Gastroesophageal sphincter (tissue), 4 donors: ENCODE measurements around the gene PHLPP1. TPM values are rescaled to one million over a fixed set of nuclear protein-coding genes. Genes with fewer than 3 reads are reported as not detected.

Source experiments
- ATAC-seq: fragments of 150-250 bp; one replicate; pipeline ENCODE4 v1.9.1; 2016; ENCODE audit warnings: mild to moderate bottlenecking, moderate library complexity
- H3K27ac ChIP-seq, 4 donors: fragments of 200-600 bp; sonication (generic) in 3 of 4; 1 replicate in 3 of 4; 2 replicates in 1 of 4; pipeline ENCODE4 v1.5.1; 2016 to 2019
- H3K27me3 ChIP-seq: fragments of 200-600 bp; sonication (generic); one replicate; pipeline ENCODE4 v1.5.1; 2019
- H3K36me3 ChIP-seq, 2 donors: fragments of 200-600 bp; sonication (generic); one replicate each; pipeline ENCODE4 v1.5.1; 2019; ENCODE audit warnings: control low read depth in 1 of 2
- H3K4me1 ChIP-seq, 3 donors: fragments of 200-600 bp; sonication (generic); 1 replicate in 2 of 3; 2 replicates in 1 of 3; pipeline ENCODE4 v1.5.1; 2016 to 2019; ENCODE audit warnings: control low read depth in 2 of 3
- H3K4me3 ChIP-seq, 2 donors: fragments of 200-600 bp; sonication (generic); one replicate each; pipeline ENCODE4 v1.5.1; 2019; ENCODE audit warnings: mild to moderate bottlenecking in 1 of 2, moderate library complexity in 1 of 2
- H3K9me3 ChIP-seq, 3 donors: fragments of 200-600 bp; sonication (generic); one replicate each; pipeline ENCODE4 v1.5.1; 2017 to 2019; ENCODE audit warnings: control low read depth in 2 of 3
- CTCF ChIP-seq, 4 experiments: fragments of 200-600 bp in 2 of 4; fragments of 450-650 bp in 2 of 4; sonication (generic) in 1 of 4; IDR thresholded peaks; one replicate each; pipeline ENCODE4 v1.5.1; 2017 to 2019; ENCODE audit warnings: antibody characterized with exemption in 4 of 4, mild to moderate bottlenecking in 2 of 4, moderate library complexity in 2 of 4
- EP300 ChIP-seq: sonication (generic); formaldehyde crosslinking; IDR thresholded peaks from one replicate; pipeline ENCODE4 v1.6.1; 2017; ENCODE audit warnings: antibody characterized with exemption, mild to moderate bottlenecking
- POLR2A ChIP-seq, 2 donors: fragments of 450-650 bp; IDR thresholded peaks; one replicate each; pipeline ENCODE4 v1.6.1; 2017; ENCODE audit warnings: antibody characterized with exemption in 2 of 2, mild to moderate bottlenecking in 2 of 2, moderate library complexity in 1 of 2
- POLR2AphosphoS5 ChIP-seq: sonication (generic); formaldehyde crosslinking; IDR thresholded peaks from one replicate; pipeline ENCODE4 v1.6.1; 2017; ENCODE audit warnings: antibody characterized with exemption
- WGBS, 2 donors: methylation state at CpG; one replicate each; pipeline ENCODE4 v1.1.5; 2018; ENCODE audit warnings: low coverage in 1 of 2; 5-methylcytosine and 5-hydroxymethylcytosine counted together
- total RNA-seq, 4 donors: library from RNA; depleted of rRNA; stranded (reverse); fragments of >200 nt; gene quantifications; one replicate each; pipeline ENCODE4 v1.1.0, GENCODE V29; 2016

The PHLPP1 gene
- total RNA-seq, 4 donors from 2014 or later = 10.8 to 19.1 (median 16.3) TPM

DNA sequence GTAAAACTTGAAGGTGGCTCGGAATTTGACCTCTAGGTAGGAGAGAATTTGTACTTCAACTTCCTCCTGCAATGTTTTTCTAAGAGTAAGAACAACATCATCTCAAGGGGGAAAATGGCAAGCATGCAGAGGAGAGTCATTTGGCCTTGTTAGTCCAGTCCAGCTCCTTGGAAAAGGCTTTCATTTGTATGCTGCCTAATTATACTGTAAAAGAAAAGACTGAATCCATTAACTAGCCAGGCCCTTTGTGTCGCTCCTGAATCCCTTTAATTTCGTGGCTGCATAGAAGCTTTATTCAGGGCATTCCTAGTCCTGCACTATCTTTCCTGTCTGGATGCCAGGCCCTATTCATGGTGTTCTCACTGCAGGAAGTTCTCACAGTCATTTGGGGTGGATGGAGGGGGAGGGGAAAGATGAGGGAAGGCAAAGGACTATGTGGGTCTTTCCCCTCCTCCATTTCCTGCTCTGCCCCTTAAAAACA, 36.0 kb downstream of the PHLPP1 start:
- Histone ChIP-seq H3K4me3 (no peak overlapping the region), H3K27me3 (no peaks in the 10 kb centered on the region), H3K4me1 (peaks cover 0 to 31% (median 9%) of the 10 kb centered on the region in 3 donors), H3K27ac (no peak overlapping the region), H3K36me3 (no peaks in the 10 kb centered on the region), H3K9me3 (no peaks in the 10 kb centered on the region)
- TF ChIP-seq EP300 (no peak), CTCF (IDR thresholded peaks at IDR 0.05) (no peak), POLR2AphosphoS5 (no peak)
- no peak for ATAC-seq
- WGBS, 2 donors = 28 to 55% methylated on average over 1 to 3 of the region's 3 CpGs

DNA sequence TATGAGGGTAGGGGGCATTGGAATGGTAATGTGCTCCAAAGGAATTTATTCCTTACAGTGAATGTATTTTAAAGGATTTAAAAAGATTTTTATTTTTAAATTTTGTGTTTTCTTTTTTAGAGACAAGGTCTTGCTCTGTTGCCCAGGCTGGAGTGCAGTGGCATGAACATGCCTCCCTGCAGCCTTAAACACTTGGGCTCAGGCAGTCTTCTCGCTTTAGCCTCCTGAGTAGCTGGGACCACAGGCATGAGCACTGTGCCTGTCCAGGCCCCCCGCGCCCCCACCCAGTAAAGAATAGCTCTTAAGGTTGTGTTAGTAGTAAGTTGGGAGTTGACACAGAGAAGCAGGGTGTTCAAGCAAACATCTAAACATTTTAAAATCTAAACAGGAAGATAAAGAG, 36.6 kb downstream of the PHLPP1 start:
- no peak for TF ChIP-seq POLR2AphosphoS5
- TF ChIP-seq POLR2A (IDR thresholded peaks at IDR 0.05) = no peak
- TF ChIP-seq EP300 = no peak
- TF ChIP-seq CTCF (IDR thresholded peaks at IDR 0.05) = no peak
- WGBS, 2 donors = 63 to 100% methylated on average over 1 of the region's 3 CpGs
- Histone ChIP-seq H3K4me3 (no peak overlapping the region), H3K27me3 (no peaks in the 10 kb centered on the region), H3K9me3 (no peaks in the 10 kb centered on the region), H3K27ac (no peak overlapping the region), H3K36me3 (no peaks in the 10 kb centered on the region), H3K4me1 (peaks cover 0 to 29% (median 9%) of the 10 kb centered on the region in 3 donors)
- no peak for ATAC-seq

DNA sequence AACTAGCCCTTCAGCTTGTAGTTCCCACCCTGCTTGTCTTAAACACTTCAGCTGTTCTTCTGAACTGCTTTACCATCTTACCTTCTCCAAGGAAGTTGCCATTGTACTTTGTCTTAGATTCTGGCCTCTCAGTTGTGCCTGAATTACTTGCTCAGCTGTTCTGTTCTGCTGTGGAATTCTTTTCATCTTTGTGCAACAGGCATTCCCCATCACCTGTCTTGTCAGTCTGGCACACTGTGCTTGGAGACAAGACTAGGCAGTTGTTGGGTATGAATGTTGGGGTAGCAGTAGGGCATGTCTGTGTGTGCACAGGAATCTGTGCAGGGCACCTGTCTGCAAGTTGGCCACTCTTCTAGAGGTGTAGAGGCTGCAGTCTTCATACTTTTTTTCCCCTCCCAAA, 38.7 kb downstream of the PHLPP1 start:
- Histone ChIP-seq H3K9me3 (no peaks in the 10 kb centered on the region), H3K27me3 (no peaks in the 10 kb centered on the region), H3K36me3 (no peaks in the 10 kb centered on the region), H3K27ac (no peak overlapping the region), H3K4me3 (no peak overlapping the region), H3K4me1 (peaks cover 0 to 39% (median 9%) of the 10 kb centered on the region in 3 donors)
- no peak for TF ChIP-seq CTCF (IDR thresholded peaks at IDR 0.05)
- no peak for TF ChIP-seq POLR2AphosphoS5
- no peak for TF ChIP-seq POLR2A (IDR thresholded peaks at IDR 0.05)
- no peak for TF ChIP-seq EP300
- no peak for ATAC-seq

GRCh38 chr18:62755454-62755853, 40.1 kb downstream of the PHLPP1 start:
- Histone ChIP-seq H3K4me1 (peaks cover 0 to 42% (median 9%) of the 10 kb centered on the region in 3 donors), H3K4me3 (no peak overlapping the region), H3K9me3 (no peaks in the 10 kb centered on the region), H3K36me3 (no peaks in the 10 kb centered on the region), H3K27me3 (no peaks in the 10 kb centered on the region), H3K27ac (no peak overlapping the region)
- TF ChIP-seq CTCF (IDR thresholded peaks at IDR 0.05) = no peak
- ATAC-seq = no peak
- 89% methylated on average over 1 of the region's 1 CpG for WGBS, 2 donors

GRCh38 chr18:62755946-62756345, 40.6 kb downstream of the PHLPP1 start:
- WGBS, 2 donors = 75 to 85% methylated on average over 2 of the region's 2 CpGs
- no peaks in the 10 kb centered on the region for H3K27me3 ChIP-seq

More at GRCh38 chr18:62755946-62756345, 40.6 kb downstream of the PHLPP1 start:
- H3K36me3 ChIP-seq = no peaks in the 10 kb centered on the region
- H3K27ac ChIP-seq = no peak overlapping the region
- no peak for TF ChIP-seq CTCF (IDR thresholded peaks at IDR 0.05)
- no peak for TF ChIP-seq POLR2AphosphoS5
- no peak for TF ChIP-seq EP300
- TF ChIP-seq POLR2A (IDR thresholded peaks at IDR 0.05) = no peak
- H3K4me3 ChIP-seq = no peak overlapping the region
- no peak for ATAC-seq
- H3K4me1 ChIP-seq = peaks cover 0 to 39% (median 8%) of the 10 kb centered on the region in 3 donors
- H3K9me3 ChIP-seq = no peaks in the 10 kb centered on the region
